Ishikawa (cell line): Measurements from ENCODE around the gene CCDC50.

Experiments
- CEBPB ChIP-seq: IDR thresholded peaks from 2 replicates; pipeline ENCODE4 v1.6.1; 2012
- CREB1 ChIP-seq: IDR thresholded peaks from 2 replicates; pipeline ENCODE4 v1.6.1; 2012; ENCODE audit warnings: low read depth
- EGR1 ChIP-seq: IDR thresholded peaks from 2 replicates; pipeline ENCODE4 v1.6.1; 2012
- EP300 ChIP-seq: IDR thresholded peaks from 2 replicates; pipeline ENCODE4 v1.6.1; 2012; ENCODE audit warnings: borderline replicate concordance
- FOXM1 ChIP-seq: IDR thresholded peaks from 2 replicates; pipeline ENCODE4 v1.6.1; 2012; ENCODE audit warnings: low read depth, borderline replicate concordance
- MAX ChIP-seq: IDR thresholded peaks from 2 replicates; pipeline ENCODE4 v1.6.1; 2012
- NFIC ChIP-seq: IDR thresholded peaks from 2 replicates; pipeline ENCODE4 v1.6.1; 2012
- RAD21 ChIP-seq: IDR thresholded peaks from 2 replicates; pipeline ENCODE4 v1.6.1; 2012; ENCODE audit warnings: low read depth
- REST ChIP-seq: IDR thresholded peaks from 2 replicates; pipeline ENCODE4 v1.6.1; 2012; ENCODE audit warnings: low read depth, mild to moderate bottlenecking
- TAF1 ChIP-seq: IDR thresholded peaks from 2 replicates; pipeline ENCODE4 v1.6.1; 2012; ENCODE audit warnings: low read depth, mild to moderate bottlenecking
- TCF12 ChIP-seq: IDR thresholded peaks from 2 replicates; pipeline ENCODE4 v1.6.1; 2012; ENCODE audit warnings: low read depth
- TEAD4 ChIP-seq: IDR thresholded peaks from 2 replicates; pipeline ENCODE4 v1.6.1; 2012
- YY1 ChIP-seq: IDR thresholded peaks from 2 replicates; pipeline ENCODE4 v1.6.1; 2012; ENCODE audit warnings: low read depth
- ZBTB7A ChIP-seq: IDR thresholded peaks from 2 replicates; pipeline ENCODE4 v1.6.1; 2012; ENCODE audit warnings: low read depth
- TF ChIP-seq, protein P1 (sequence below): IDR thresholded peaks from 2 replicates; pipeline ENCODE4 v1.6.1; 2012

The CCDC50 gene

GRCh38 chr3:191385101-191385500, 55.9 kb downstream of the CCDC50 start:
- TF ChIP-seq YY1 (no peak), MAX (no peak), NFIC (no peak), TEAD4 (no peak), CREB1 (no peak), ZBTB7A (no peak), TCF12 (no peak)
- TF ChIP-seq, protein P1, sequence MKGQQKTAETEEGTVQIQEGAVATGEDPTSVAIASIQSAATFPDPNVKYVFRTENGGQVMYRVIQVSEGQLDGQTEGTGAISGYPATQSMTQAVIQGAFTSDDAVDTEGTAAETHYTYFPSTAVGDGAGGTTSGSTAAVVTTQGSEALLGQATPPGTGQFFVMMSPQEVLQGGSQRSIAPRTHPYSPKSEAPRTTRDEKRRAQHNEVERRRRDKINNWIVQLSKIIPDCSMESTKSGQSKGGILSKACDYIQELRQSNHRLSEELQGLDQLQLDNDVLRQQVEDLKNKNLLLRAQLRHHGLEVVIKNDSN = no peak

DNA sequence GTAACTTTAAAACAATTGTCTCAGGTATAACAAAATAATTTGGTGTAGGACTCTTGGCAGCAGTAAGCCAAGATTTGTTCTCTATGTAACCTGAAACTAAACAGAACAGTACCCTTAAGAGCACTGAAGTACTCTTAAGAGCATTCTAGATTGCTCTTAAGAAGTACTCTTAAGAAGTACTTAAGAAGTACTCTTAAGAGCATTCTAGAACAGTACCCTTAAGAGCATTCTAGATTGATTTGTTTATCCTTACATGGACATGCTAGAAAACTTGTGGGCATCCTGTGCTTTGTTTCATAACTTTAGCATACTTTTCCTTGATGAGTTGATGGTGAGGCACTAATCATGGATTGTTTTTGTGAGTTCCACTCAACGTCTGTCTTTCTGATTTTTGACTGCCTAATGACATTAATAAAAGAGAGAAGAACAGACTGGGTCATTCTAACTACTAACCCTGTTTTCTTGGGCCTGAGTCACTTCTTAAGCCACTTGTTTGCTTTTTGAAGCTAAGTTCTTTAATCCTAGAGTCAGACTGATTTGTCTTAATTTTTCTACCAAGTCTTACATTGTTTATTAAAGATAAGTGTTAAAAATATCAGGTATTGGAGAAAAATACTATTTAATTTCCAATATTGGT, 58.4 kb downstream of the CCDC50 start:
- no peak for TF ChIP-seq CEBPB
- TF ChIP-seq TAF1 = no peak
- TF ChIP-seq MAX = no peak

GRCh38 chr3:191388823-191389222, 59.6 kb downstream of the CCDC50 start:
- no peak for TF ChIP-seq CEBPB
- no peak for TF ChIP-seq MAX
- no peak for TF ChIP-seq TEAD4
- TF ChIP-seq RAD21 = peak; percentile 9; the same call in 1 of the 2 replicates

- TF ChIP-seq ZBTB7A = no peak
- no peak for TF ChIP-seq NFIC
- no peak for TF ChIP-seq TEAD4
- TF ChIP-seq EP300 = no peak
- no peak for TF ChIP-seq REST
- TF ChIP-seq MAX = no peak
- TF ChIP-seq, protein P1 = no peak
- no peak for TF ChIP-seq FOXM1
- TF ChIP-seq CREB1 = no peak
- no peak for TF ChIP-seq YY1
- no peak for TF ChIP-seq CEBPB
- no peak for TF ChIP-seq EGR1
- TF ChIP-seq TCF12 = no peak
- no peak for TF ChIP-seq TAF1
- TF ChIP-seq RAD21 = no peak
Measured at GRCh38 chr3:191390580-191390979, 61.4 kb downstream of the CCDC50 start.

DNA sequence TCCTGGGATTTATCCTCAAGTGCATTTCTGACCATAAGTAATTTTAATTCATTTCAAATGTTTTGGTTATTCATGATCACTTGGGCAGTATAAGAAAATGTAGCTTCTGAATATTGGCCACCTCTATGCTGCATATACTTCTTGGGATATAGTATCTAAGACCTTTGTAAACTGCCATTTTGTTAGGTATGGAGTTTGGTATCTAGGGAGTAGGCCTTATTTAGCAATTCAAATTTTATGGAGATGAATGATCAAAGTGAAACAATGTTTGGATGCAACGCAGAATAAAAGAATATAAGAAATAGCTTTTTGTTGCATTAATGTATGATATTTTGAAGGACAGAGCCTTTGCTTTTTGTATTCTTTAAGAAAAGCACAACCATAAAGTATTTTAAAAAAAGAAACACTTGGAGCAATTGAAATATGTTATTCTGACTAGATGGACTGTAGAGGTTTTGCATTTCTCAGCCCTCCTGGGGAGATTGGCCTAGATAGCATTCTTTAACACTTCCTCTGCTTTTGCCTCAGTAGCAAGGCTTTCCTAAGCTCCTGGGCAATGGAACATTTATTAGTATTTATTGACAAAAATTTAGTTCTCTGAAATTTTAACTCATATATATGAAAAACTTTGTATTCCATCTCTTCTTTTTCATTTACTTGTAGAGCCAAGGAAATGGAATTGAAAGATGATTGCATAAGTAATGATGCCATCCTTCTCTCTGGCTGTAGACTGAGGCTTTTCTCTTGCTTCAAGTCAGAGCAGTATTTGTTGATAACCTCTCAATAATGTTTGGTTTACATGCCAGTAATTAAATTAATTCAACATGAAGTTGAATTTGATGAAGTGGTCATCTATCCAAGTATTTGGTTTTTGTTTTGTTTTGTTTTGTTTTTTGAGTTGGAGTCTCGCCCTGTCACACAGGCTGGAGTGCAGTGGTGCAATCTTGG, 62.9 kb downstream of the CCDC50 start:
- TF ChIP-seq YY1 = no peak
- TF ChIP-seq, protein P1 = no peak
- no peak for TF ChIP-seq REST
- no peak for TF ChIP-seq TAF1
- TF ChIP-seq MAX = no peak
- TF ChIP-seq TCF12 = no peak
- TF ChIP-seq CREB1 = no peak
- TF ChIP-seq FOXM1 = no peak
- no peak for TF ChIP-seq EGR1
- no peak for TF ChIP-seq CEBPB
- TF ChIP-seq TEAD4 = no peak
- no peak for TF ChIP-seq ZBTB7A
- TF ChIP-seq EP300 = no peak
- no peak for TF ChIP-seq RAD21
- TF ChIP-seq NFIC = no peak
